ENCODE results near the gene PRKCI.
"Not testable (repeated sequence)": the region's sequence is repeated elsewhere in the genome, so short reads cannot be mapped to it uniquely, and the experiment has no call there.

The PRKCI gene

DNA sequence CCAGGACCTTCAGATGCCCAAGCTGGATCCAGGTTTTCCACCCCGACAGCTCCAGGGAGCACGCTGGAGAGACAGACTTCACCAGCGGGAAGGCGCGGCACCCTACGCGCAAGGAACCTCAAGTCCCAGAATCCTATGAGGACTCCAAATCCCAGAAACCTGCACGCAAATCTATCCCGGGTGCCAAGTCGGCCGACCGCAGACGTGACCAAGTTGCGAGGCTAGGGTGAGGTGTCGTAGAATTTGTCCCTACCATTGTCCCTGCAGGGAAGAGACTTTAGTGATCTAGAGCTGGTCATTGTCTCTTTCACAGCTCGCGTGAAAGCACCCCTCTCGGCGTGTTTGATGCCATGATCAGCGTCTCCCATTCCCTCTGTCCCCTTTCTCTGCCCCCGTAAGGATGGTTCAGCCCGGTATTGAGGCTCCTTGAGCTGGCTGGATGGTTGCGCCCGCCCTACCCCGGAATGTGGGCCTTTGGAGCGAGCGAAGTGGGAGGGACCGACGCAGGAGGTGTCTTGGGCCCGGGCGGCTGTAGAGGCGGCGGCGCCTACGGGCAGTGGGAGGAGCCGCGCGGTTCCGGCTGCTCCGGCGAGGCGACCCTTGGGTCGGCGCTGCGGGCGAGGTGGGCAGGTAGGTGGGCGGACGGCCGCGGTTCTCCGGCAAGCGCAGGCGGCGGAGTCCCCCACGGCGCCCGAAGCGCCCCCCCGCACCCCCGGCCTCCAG, at the start of gene PRKCI:
Gene PRKCI, plus strand, starts transcription at position 501 of the 723 bp plus-strand sequence. CDS start 246 bp downstream, outside the sequence.
- TF ChIP-seq, protein P1, sequence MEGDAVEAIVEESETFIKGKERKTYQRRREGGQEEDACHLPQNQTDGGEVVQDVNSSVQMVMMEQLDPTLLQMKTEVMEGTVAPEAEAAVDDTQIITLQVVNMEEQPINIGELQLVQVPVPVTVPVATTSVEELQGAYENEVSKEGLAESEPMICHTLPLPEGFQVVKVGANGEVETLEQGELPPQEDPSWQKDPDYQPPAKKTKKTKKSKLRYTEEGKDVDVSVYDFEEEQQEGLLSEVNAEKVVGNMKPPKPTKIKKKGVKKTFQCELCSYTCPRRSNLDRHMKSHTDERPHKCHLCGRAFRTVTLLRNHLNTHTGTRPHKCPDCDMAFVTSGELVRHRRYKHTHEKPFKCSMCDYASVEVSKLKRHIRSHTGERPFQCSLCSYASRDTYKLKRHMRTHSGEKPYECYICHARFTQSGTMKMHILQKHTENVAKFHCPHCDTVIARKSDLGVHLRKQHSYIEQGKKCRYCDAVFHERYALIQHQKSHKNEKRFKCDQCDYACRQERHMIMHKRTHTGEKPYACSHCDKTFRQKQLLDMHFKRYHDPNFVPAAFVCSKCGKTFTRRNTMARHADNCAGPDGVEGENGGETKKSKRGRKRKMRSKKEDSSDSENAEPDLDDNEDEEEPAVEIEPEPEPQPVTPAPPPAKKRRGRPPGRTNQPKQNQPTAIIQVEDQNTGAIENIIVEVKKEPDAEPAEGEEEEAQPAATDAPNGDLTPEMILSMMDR (IDR thresholded peaks at IDR 0.05; ENCODE audit: extremely low read depth, missing control alignments), result no peak
- peak; percentile 93 for DNase-seq (ENCODE audit: low spot score)

DNA sequence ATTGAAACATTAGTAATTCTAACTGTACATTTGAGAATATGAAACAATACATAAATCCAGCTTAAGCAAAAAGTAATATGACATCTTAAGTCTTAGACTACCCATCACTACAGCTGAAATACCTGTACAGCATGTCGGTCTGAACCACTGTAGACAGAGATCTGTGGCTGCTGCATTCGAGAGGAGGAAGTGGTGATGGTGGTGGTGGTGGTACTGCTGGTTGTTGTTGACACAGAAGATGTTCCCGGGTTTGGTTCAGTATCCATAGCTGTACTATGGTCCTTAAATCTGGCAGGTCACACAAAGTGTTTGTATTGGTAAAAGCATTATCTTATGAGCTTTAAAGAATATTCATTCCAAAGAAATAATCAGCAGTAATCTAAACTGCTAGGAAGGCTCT, 43.6 kb upstream of the PRKCI start:
- no peak for DNase-seq (ENCODE audit: low spot score)
- TF ChIP-seq, protein P1 (IDR thresholded peaks at IDR 0.05; ENCODE audit: extremely low read depth, missing control alignments), result no peak

DNA sequence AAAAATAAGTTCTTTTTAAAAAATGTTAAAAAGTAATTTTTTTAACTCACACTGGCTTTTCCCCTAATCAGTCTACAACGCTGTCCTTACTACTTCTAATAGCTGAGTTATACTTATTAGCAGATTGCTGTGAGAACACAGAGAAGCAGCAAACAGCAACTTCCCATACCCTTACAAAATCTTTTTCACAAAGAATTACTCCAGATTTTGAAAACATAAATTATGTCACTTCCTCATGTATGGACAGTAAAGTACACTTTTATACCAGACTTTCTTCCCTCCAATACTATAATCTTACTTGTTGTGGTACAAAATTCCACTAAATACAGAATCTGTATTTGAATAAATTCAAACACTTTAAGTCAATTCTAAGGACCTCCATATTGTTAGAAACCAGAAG, 42.8 kb upstream of the PRKCI start:
- DNase-seq (ENCODE audit: low spot score), result no peak
- TF ChIP-seq, protein P1 (IDR thresholded peaks at IDR 0.05; ENCODE audit: extremely low read depth, missing control alignments), result no peak

DNA sequence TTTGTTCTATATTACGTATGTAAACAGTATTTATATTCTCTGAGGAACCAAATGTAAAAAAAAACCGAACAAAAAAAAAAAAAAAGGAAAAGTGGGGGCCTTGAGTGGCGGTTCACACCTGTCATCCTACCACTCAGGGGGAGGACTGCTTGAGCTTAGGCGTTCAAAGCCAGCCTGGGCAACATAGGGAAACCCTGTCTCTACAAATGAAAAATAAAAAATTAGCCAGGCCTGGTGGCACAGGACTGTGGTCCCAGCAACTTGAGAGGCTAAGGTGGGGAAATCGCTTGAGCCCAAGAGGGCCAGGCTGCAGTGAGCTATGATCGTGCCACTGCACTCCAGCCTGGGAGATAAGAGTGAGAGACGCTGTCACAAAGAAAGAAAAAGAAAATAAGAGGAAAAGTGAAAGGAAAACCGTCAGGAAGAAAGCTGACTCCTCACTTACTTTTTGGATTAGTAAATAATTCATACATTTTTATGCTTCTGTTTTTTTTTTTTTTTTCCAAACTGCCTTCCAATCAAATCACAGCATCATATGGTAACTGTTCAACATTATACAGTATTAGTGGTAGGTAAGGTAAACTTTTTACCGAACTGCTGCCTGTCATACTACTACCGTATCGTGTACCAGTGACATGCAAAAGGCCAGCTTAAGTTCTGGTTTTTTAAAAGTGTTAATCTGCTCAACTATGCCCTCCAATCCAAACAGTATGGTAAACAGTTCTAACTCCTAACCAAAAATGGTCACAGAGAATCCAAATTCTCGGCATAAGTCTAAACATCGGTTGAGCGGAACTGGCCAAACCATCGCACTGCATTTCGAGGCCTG, 41.9 kb upstream of the PRKCI start:
- peak; percentile 52 for DNase-seq (ENCODE audit: low spot score)
- TF ChIP-seq, protein P1 (IDR thresholded peaks at IDR 0.05; ENCODE audit: extremely low read depth, missing control alignments), result no peak

DNA sequence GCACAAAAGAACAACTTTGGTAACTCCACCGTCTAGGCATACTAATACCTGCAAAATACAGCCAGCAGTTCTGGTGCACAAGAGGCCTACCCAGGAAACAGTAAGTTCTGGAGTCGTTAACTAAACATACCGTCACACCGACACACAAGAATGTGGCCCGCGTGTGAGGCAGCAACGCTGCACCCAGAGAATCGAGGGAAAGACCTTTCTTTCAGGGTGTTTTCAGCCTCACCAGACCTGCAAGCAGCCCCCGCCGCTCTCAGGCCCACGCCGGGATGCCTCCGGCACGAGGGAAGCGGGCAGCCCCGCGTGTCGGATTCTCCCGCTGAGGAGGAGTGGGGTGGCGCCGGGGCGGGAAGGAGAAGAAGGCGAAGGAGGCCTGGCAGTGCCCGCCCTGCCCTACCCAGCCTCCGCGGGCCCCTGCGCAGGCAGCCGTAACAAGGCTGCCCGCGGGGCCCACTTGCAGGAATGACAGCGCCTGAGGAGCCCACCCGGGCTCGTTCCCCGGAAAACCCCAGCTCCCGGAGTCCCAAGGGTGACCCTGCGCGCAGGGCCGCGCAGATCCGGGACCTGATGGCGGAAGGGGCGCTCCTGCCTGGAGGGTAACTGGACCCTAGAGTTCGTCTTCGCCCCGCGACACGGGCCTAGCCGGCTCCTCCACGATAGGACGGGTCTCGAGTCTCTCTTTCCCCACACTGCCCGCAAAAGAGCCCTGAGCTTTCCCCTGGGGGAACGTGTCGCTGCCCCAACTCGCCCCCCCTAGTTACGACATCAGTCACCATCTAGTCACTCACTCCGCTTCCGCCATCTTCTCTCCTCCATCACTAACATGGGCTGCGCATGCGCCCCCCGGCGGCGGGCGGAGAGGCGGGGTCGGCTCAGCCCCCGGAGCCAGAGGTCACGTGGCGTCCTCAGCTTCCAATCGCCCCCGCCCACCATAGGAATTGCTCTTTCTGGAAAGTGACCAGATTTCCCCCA, 41.0 kb upstream of the PRKCI start, which contains the start of gene PHC3:
Gene PHC3, minus strand, starts transcription at position 826 of the 978 bp plus-strand sequence. Its CDS starts 18 bp downstream, at position 808.
- TF ChIP-seq, protein P1 (IDR thresholded peaks at IDR 0.05; ENCODE audit: extremely low read depth, missing control alignments), result no peak
- peak; percentile 96 for DNase-seq (ENCODE audit: low spot score)

DNA sequence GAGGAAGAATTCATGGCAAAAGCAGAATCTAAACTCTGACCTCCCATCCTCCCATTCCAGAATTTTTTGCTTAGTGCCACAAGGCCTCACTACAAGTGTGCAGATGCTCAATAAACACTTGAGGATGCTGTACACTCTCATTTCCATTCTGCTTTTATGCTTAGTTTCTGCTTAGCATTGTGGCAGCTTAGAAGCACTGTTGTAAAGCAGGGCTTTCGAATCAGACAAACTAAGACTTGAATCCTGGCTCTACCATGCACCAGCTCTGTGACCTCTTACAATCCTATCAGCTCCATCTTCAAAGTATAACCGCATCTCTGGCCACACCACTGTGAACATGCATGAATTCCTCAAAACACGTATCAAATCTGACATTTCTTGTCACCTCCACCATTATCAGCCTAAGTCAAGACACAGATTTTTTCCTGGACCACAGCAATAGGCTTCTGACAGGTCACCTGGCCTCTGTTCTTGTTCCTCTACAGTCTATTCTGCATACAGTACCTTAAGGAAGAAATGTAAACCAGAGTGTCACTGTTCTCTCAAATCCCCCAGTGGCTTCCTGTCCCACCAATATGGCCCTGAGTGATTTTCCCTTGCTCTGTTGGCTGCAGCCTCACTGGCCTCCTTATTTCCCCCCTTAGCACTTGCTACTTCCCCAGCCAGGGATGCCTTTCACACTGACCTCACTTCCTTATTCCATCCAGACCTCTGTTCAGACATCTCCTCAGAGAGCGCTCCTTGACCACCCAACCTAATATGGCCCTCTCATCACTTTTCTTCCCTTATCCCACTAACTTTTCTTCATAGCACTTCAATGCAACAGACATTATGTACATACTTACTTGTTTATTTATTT, 32.6 kb upstream of the PRKCI start:
- TF ChIP-seq, protein P1 (IDR thresholded peaks at IDR 0.05; ENCODE audit: extremely low read depth, missing control alignments), result no peak
- DNase-seq (ENCODE audit: low spot score), result no peak

DNA sequence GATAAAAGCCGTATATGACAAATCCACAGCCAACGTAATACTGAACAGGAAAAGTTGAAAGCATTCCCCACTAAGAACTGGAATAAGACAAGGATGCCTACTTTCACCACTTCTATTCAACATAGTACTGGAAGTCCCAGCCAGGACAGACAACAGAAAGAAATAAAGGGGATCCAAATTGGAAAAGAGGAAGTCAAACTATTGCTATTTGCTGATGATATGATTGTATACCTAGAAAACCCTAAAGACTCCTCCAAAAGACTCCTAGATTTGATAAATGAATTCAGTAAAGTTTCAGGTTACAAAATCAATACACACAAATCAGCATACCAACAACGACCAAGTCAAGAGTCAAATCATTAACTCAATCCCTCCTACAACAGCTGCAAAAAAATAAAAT, 26.5 kb upstream of the PRKCI start:
- DNase-seq (ENCODE audit: low spot score), result not testable (repeated sequence)

Measured in GM20000 (cell line).